ENCODE measurements around the gene ZNF205. TPM values are rescaled to one million over a fixed set of nuclear protein-coding genes. Genes with fewer than 3 reads are reported as not detected.
A peak's percentile ranks its signal among the peaks of the same experiment; 100 is the strongest.

Gene ZNF205
- total RNA-seq, 1 donor from 2014 or later = 21.1 TPM

GRCh38 chr16:3099395-3099731, 13.0 kb upstream of the ZNF205 start:
- TF ChIP-seq CTCF (conservative IDR thresholded peaks at IDR 0.05) = no peak
- no peak for DNase-seq (ENCODE audit: low read depth, low spot score)
- H3K4me1 Mint-ChIP-seq = peaks cover 52% of the 10 kb centered on the region
- H3K36me3 Mint-ChIP-seq (ENCODE audit: low read depth) = no peaks in the 10 kb centered on the region
- H3K9me3 Mint-ChIP-seq = no peaks in the 10 kb centered on the region
- H3K4me3 Mint-ChIP-seq = no peak overlapping the region
- H3K27me3 Mint-ChIP-seq (ENCODE audit: low read depth) = peaks cover 48% of the 10 kb centered on the region
- H3K27ac Mint-ChIP-seq (ENCODE audit: unreplicated experiment) = no peak overlapping the region

- Mint-ChIP-seq H3K36me3 (ENCODE audit: low read depth) (no peaks in the 10 kb centered on the region), H3K4me1 (peaks cover 47% of the 10 kb centered on the region), H3K27me3 (ENCODE audit: low read depth) (peaks cover 43% of the 10 kb centered on the region), H3K27ac (ENCODE audit: unreplicated experiment) (peak overlapping the region; percentile 36), H3K9me3 (no peaks in the 10 kb centered on the region), H3K4me3 (peak overlapping the region; percentile 61)
- DNase-seq (ENCODE audit: low read depth, low spot score) = peak; percentile 87
- no peak for TF ChIP-seq CTCF (conservative IDR thresholded peaks at IDR 0.05)
These were observed 12.5 kb upstream of the ZNF205 start for GRCh38 chr16:3099732-3100499.

- Mint-ChIP-seq H3K4me3 (peak overlapping the region; percentile 61), H3K27me3 (ENCODE audit: low read depth) (peaks cover 41% of the 10 kb centered on the region), H3K36me3 (ENCODE audit: low read depth) (no peaks in the 10 kb centered on the region), H3K9me3 (no peaks in the 10 kb centered on the region), H3K27ac (ENCODE audit: unreplicated experiment) (no peak overlapping the region), H3K4me1 (peaks cover 52% of the 10 kb centered on the region)
- TF ChIP-seq CTCF (conservative IDR thresholded peaks at IDR 0.05) = peak; percentile 72
- no peak for DNase-seq (ENCODE audit: low read depth, low spot score)
These were observed 11.2 kb upstream of the ZNF205 start for GRCh38 chr16:3101018-3101840.

GRCh38 chr16:3101841-3102470, 10.4 kb upstream of the ZNF205 start:
- no peak for TF ChIP-seq CTCF (conservative IDR thresholded peaks at IDR 0.05)
- Mint-ChIP-seq H3K27ac (ENCODE audit: unreplicated experiment) (peak overlapping the region; percentile 85), H3K36me3 (ENCODE audit: low read depth) (no peaks in the 10 kb centered on the region), H3K9me3 (no peaks in the 10 kb centered on the region), H3K4me3 (peak overlapping the region; percentile 70), H3K4me1 (peaks cover 55% of the 10 kb centered on the region), H3K27me3 (ENCODE audit: low read depth) (peaks cover 33% of the 10 kb centered on the region)
- DNase-seq (ENCODE audit: low read depth, low spot score) = no peak

- peak; percentile 92 for DNase-seq (ENCODE audit: low read depth, low spot score)
- Mint-ChIP-seq H3K36me3 (ENCODE audit: low read depth) (no peaks in the 10 kb centered on the region), H3K27me3 (ENCODE audit: low read depth) (peaks cover 2% of the 10 kb centered on the region), H3K4me3 (peak overlapping the region; percentile 88), H3K27ac (ENCODE audit: unreplicated experiment) (no peak overlapping the region), H3K9me3 (no peaks in the 10 kb centered on the region), H3K4me1 (peaks cover 30% of the 10 kb centered on the region)
- TF ChIP-seq CTCF (conservative IDR thresholded peaks at IDR 0.05) = no peak
These were observed 6.0 kb upstream of the ZNF205 start for GRCh38 chr16:3106205-3106928.

Data from neural crest cell (in vitro differentiated cells).